Epithelial cell of proximal tubule (primary cell): ENCODE data around the gene KRT36. TPM values are rescaled to one million over a fixed set of nuclear protein-coding genes. Genes with fewer than 3 reads are reported as not detected.

ENCODE experiments used
- DNase-seq: peaks from one replicate; pipeline ENCODE4 v3.0.0-alpha.2; 2011; ENCODE audit warnings: low read depth
- H3K4me3 ChIP-seq: 2 replicates; pipeline ENCODE4 v1.5.1; 2011; ENCODE audit warnings: low read depth, mild to moderate bottlenecking, low read length
- total RNA-seq: library from RNA; depleted of rRNA; stranded (reverse); fragments of >200 nt; gene quantifications from 2 replicates; pipeline ENCODE4 v1.2.3, GENCODE V29; 2015
- TF ChIP-seq, protein P1 (sequence below): conservative IDR thresholded peaks from 2 replicates; pipeline ENCODE4 v1.5.1; 2012; ENCODE audit warnings: low read depth, mild to moderate bottlenecking, low read length

The KRT36 gene
- total RNA-seq: not detected in 2 replicates

DNA sequence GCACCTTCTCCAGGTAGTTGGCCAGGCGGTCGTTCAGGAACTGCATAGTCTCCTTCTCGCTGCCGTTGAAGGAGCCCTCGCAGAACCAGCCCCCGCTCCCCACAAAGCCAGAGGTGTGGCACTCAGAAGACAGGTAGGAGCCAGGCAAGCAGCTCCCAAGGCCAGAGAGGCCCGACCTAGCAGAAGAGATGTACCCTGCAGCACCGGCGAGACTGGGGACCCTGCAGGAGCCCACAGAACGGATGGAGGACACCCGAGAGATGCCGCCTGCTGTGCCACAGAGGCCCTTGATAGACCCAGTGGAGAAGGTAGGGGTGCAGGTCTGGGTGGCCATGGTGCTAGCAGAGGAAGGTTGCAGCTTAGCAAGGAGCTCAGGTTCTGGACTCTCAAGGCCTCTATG lies at the start of gene KRT36:
Gene KRT36, minus strand, starts transcription at position 380 of the 400 bp plus-strand sequence. Its CDS starts 46 bp downstream, at position 334.
- no peak within 1 kb of the TSS for H3K4me3 ChIP-seq
- DNase-seq: no peak
- TF ChIP-seq, protein P1, sequence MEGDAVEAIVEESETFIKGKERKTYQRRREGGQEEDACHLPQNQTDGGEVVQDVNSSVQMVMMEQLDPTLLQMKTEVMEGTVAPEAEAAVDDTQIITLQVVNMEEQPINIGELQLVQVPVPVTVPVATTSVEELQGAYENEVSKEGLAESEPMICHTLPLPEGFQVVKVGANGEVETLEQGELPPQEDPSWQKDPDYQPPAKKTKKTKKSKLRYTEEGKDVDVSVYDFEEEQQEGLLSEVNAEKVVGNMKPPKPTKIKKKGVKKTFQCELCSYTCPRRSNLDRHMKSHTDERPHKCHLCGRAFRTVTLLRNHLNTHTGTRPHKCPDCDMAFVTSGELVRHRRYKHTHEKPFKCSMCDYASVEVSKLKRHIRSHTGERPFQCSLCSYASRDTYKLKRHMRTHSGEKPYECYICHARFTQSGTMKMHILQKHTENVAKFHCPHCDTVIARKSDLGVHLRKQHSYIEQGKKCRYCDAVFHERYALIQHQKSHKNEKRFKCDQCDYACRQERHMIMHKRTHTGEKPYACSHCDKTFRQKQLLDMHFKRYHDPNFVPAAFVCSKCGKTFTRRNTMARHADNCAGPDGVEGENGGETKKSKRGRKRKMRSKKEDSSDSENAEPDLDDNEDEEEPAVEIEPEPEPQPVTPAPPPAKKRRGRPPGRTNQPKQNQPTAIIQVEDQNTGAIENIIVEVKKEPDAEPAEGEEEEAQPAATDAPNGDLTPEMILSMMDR: no peak

- TF ChIP-seq, protein P1: no peak
- H3K4me3 ChIP-seq: no peak overlapping the region
- no peak for DNase-seq
Observed at GRCh38 chr17:41539071-41539492, 49.4 kb upstream of the KRT36 start.

- H3K4me3 ChIP-seq: no peak overlapping the region
- no peak for DNase-seq
- TF ChIP-seq, protein P1: no peak
Observed at GRCh38 chr17:41538565-41538991, 48.9 kb upstream of the KRT36 start.

GRCh38 chr17:41537990-41538389 lies 48.3 kb upstream of the KRT36 start:
- TF ChIP-seq, protein P1: no peak
- no peak overlapping the region for H3K4me3 ChIP-seq
- DNase-seq: no peak

GRCh38 chr17:41537614-41537954 lies 47.9 kb upstream of the KRT36 start:
- H3K4me3 ChIP-seq: no peak overlapping the region
- TF ChIP-seq, protein P1: no peak
- DNase-seq: no peak

- TF ChIP-seq, protein P1: no peak
- H3K4me3 ChIP-seq: no peak overlapping the region
- no peak for DNase-seq
Observed at GRCh38 chr17:41536741-41537613, 47.3 kb upstream of the KRT36 start.
